Esophagus muscularis mucosa (tissue), 4 donors: ENCODE results near the gene SOWAHA. TPM values are rescaled to one million over a fixed set of nuclear protein-coding genes. Genes with fewer than 3 reads are reported as not detected.

Source experiments
- DNase-seq: peaks from one replicate; pipeline ENCODE4 v3.0.0-alpha.2; 2017; ENCODE audit errors: extremely low spot score
- H3K27ac ChIP-seq, 4 donors: fragments of 200-600 bp; sonication (generic); replicated peaks in 1 of 4; 1 replicate in 3 of 4; 2 replicates in 1 of 4; pipeline ENCODE4 v1.5.1; 2016 to 2019; ENCODE audit warnings: mild to moderate bottlenecking in 1 of 4
- H3K27me3 ChIP-seq, 4 donors: fragments of 200-600 bp; sonication (generic); one replicate each; pipeline versions ENCODE4 v1.5.1 to v1.6.0; 2016 to 2019
- H3K36me3 ChIP-seq, 4 donors: fragments of 200-600 bp; sonication (generic); one replicate each; pipeline ENCODE4 v1.5.1; 2016 to 2019
- H3K4me1 ChIP-seq, 4 donors: fragments of 200-600 bp; sonication (generic); one replicate each; pipeline ENCODE4 v1.5.1; 2016 to 2019
- H3K4me3 ChIP-seq, 4 donors: fragments of 200-600 bp; sonication (generic); 1 replicate in 2 of 4; 2 replicates in 2 of 4; pipeline ENCODE4 v1.5.1; 2016 to 2019; ENCODE audit warnings: mild to moderate bottlenecking in 4 of 4, moderate library complexity in 1 of 4
- H3K9me3 ChIP-seq, 4 donors: fragments of 200-600 bp; sonication (generic); 1 replicate in 3 of 4; 2 replicates in 1 of 4; pipeline ENCODE4 v1.5.1; 2016 to 2019
- EP300 ChIP-seq: sonication (generic); formaldehyde crosslinking; IDR thresholded peaks from one replicate; pipeline ENCODE4 v1.6.1; 2017; ENCODE audit warnings: antibody characterized with exemption
- POLR2A ChIP-seq: fragments of 450-650 bp; IDR thresholded peaks from one replicate; pipeline ENCODE4 v1.6.1; 2017; ENCODE audit warnings: antibody characterized with exemption, moderate library complexity, mild to moderate bottlenecking, low read depth
- POLR2AphosphoS5 ChIP-seq, 2 donors: sonication (generic); formaldehyde crosslinking; IDR thresholded peaks; one replicate each; pipeline ENCODE4 v1.6.1; 2017; ENCODE audit warnings: antibody characterized with exemption in 2 of 2
- WGBS: methylation state at CpG from one replicate; pipeline ENCODE4 v1.1.5; 2018; 5-methylcytosine and 5-hydroxymethylcytosine counted together
- intact Hi-C: fragments of 100-400 bp; cut with DNase I; formaldehyde crosslinking; loops from one replicate; pipeline ENCODE4 v1.15.1; 2023
- total RNA-seq, 4 donors: library from RNA; depleted of rRNA; stranded (reverse); fragments of >200 nt; gene quantifications; one replicate each; pipeline versions ENCODE4 v1.1.0 to v1.2.1, GENCODE V29; 2016
- TF ChIP-seq, protein P1 (sequence below), 3 experiments: fragments of 200-600 bp in 2 of 3; fragments of 450-650 bp in 1 of 3; sonication (generic) in 2 of 3; IDR thresholded peaks; one replicate each; pipeline ENCODE4 v1.5.1; 2017 to 2019; ENCODE audit warnings: antibody characterized with exemption in 3 of 3, mild to moderate bottlenecking in 2 of 3, moderate library complexity in 1 of 3

SOWAHA gene
- total RNA-seq, 4 donors from 2014 or later = 0.06 to 0.83 (median 0.15) TPM

DNA sequence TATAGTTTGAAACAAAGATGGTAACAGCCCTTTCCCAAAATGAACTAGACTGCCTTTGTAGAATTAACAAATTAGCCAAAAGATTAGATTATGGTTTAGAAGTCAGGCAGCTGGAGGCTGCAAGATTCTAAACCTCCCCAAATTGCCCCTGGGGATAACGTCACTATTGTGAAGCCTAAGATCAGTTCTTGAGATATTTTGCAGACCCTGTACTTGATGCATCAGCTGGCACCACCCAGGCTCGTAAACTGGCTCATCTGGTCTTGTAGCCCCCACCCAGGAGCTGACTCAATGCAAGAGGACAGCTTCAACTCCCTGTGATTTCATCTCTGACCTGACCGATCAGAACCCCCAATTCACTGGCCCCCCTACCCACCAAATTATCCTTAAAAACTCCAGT is 4.2 kb upstream of the SOWAHA start:
- Histone ChIP-seq H3K27me3 (peaks cover 0 to 57% (median 24%) of the 10 kb centered on the region in 4 donors), H3K4me1 (peaks cover 10 to 19% (median 14%) of the 10 kb centered on the region in 4 donors), H3K27ac (no peak overlapping the region), H3K4me3 (no peak overlapping the region), H3K36me3 (no peaks in the 10 kb centered on the region), H3K9me3 (no peaks in the 10 kb centered on the region)
- TF ChIP-seq POLR2A (no peak), POLR2AphosphoS5 (IDR thresholded peaks at IDR 0.05) (no peak), EP300 (no peak)
- TF ChIP-seq, protein P1, sequence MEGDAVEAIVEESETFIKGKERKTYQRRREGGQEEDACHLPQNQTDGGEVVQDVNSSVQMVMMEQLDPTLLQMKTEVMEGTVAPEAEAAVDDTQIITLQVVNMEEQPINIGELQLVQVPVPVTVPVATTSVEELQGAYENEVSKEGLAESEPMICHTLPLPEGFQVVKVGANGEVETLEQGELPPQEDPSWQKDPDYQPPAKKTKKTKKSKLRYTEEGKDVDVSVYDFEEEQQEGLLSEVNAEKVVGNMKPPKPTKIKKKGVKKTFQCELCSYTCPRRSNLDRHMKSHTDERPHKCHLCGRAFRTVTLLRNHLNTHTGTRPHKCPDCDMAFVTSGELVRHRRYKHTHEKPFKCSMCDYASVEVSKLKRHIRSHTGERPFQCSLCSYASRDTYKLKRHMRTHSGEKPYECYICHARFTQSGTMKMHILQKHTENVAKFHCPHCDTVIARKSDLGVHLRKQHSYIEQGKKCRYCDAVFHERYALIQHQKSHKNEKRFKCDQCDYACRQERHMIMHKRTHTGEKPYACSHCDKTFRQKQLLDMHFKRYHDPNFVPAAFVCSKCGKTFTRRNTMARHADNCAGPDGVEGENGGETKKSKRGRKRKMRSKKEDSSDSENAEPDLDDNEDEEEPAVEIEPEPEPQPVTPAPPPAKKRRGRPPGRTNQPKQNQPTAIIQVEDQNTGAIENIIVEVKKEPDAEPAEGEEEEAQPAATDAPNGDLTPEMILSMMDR (IDR thresholded peaks at IDR 0.05) = no peak
- WGBS = 72% methylated on average over 3 of the region's 3 CpGs
- intact Hi-C loops = no loop called here
- DNase-seq = no peak

DNA sequence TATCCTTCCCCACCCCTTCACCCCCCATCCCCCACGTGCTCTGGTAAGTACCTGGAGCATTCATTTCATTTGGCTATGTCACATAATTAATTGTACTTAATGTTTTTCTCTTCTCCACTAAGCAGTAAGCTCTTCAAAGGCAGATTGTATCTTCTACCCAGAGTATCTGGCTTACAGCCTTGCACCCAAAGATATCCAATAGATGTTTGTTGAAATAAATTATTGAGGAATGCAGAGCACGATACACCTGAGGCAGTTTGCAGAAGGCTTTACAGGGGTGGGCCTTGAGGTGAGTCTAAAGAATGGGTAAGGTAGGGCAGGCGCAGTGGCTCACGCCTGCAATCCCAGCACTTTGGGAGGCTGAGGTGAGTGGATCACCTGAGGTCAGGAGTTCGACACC is 2.5 kb upstream of the SOWAHA start:
- intact Hi-C loops = loop anchor here (10.0 kb wide), 1 partner anchor 56 kb away; no protein-coding TSS in a partner anchor
- peaks cover 0 to 67% (median 33%) of the 10 kb centered on the region in 4 donors for H3K27me3 ChIP-seq
- H3K36me3 ChIP-seq = no peaks in the 10 kb centered on the region
- no peak overlapping the region for H3K4me3 ChIP-seq
- DNase-seq = no peak
- WGBS = 91% methylated on average over 5 of the region's 5 CpGs
- peaks cover 14 to 26% (median 22%) of the 10 kb centered on the region in 4 donors for H3K4me1 ChIP-seq
- no peak overlapping the region for H3K27ac ChIP-seq
- H3K9me3 ChIP-seq = no peaks in the 10 kb centered on the region
- no peak for TF ChIP-seq POLR2AphosphoS5 (IDR thresholded peaks at IDR 0.05)
- TF ChIP-seq, protein P1 (IDR thresholded peaks at IDR 0.05) = no peak
- no peak for TF ChIP-seq POLR2A
- no peak for TF ChIP-seq EP300

DNA sequence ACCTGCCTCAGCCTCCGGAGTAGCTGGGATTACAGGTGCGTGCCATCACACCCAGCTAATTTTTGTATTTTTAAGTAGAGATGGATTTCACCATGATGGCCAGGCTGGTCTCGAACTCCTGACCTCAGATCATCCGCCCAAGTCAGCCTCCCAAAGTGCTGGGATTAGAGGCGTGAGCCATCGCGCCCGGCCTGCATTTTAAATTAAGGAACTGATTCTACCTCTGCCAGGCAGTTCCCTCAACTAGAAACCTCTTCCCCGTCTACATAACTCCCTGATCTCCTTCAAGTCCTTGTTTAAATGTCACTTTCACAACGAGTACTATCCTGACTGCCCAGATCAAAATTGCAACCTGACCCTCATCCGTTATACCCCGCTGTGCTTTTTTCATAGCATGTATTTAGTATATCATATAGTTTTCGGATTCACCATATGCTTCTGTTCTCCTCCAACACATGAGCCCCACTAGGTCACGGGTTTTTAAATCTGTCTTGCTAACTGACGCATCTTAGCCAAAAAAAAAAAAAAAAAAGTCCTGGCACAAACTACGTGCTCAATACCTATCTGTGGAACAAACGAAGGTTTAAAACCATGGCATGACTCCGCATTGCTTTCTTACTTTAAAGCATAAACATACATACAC is 858 bp upstream of the SOWAHA start:
- DNase-seq = no peak
- H3K9me3 ChIP-seq = no peaks in the 10 kb centered on the region
- 56% methylated on average over 18 of the region's 18 CpGs for WGBS
- intact Hi-C loops = loop anchor here (10.0 kb wide), 1 partner anchor 57 kb away; no protein-coding TSS in a partner anchor
- peaks cover 14 to 26% (median 22%) of the 10 kb centered on the region in 4 donors for H3K4me1 ChIP-seq
- H3K4me3 ChIP-seq = no peak overlapping the region
- H3K27me3 ChIP-seq = peaks cover 0 to 57% (median 33%) of the 10 kb centered on the region in 4 donors
- TF ChIP-seq, protein P1 (IDR thresholded peaks at IDR 0.05) = no peak
- TF ChIP-seq POLR2AphosphoS5 (IDR thresholded peaks at IDR 0.05) (no peak), POLR2A (no peak), EP300 (no peak)
- H3K27ac ChIP-seq = no peak overlapping the region
- H3K36me3 ChIP-seq = no peaks in the 10 kb centered on the region

DNA sequence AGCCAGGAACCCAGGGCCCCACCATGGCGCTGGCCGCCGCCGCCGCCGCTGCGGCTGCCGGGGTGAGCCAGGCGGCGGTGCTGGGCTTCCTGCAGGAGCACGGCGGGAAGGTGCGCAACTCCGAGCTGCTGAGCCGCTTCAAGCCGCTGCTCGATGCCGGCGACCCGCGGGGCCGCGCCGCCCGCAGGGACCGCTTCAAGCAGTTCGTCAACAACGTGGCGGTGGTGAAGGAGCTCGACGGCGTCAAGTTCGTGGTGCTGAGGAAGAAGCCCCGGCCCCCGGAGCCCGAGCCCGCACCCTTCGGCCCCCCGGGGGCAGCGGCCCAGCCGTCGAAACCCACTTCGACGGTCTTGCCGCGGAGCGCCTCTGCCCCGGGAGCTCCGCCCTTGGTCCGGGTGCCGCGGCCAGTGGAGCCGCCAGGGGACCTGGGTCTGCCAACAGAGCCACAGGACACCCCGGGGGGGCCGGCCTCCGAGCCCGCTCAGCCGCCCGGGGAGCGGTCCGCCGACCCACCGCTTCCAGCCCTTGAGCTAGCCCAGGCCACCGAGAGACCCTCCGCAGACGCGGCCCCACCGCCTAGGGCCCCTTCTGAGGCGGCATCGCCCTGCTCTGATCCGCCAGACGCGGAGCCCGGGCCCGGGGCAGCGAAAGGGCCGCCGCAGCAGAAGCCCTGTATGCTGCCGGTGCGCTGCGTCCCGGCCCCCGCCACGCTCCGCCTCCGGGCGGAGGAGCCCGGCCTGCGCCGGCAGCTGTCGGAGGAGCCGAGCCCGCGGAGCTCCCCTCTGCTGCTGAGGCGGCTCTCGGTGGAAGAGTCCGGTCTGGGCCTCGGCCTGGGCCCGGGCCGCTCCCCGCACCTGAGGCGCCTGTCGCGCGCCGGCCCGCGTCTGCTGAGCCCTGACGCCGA is 749 bp downstream of the SOWAHA start:
- H3K27me3 ChIP-seq = peaks cover 0 to 58% (median 33%) of the 10 kb centered on the region in 4 donors
- WGBS = no CpG with 5 or more reads among the region's 110 CpGs
- intact Hi-C loops = loop anchor here (10.0 kb wide), 1 partner anchor 59 kb away; no protein-coding TSS in a partner anchor
- H3K36me3 ChIP-seq = no peaks in the 10 kb centered on the region
- TF ChIP-seq POLR2A = no peak
- TF ChIP-seq POLR2AphosphoS5 (IDR thresholded peaks at IDR 0.05) = no peak
- TF ChIP-seq EP300 = no peak
- TF ChIP-seq, protein P1 (IDR thresholded peaks at IDR 0.05) = no peak
- peaks cover 14 to 26% (median 22%) of the 10 kb centered on the region in 4 donors for H3K4me1 ChIP-seq
- H3K9me3 ChIP-seq = no peaks in the 10 kb centered on the region
- H3K4me3 ChIP-seq = peak overlapping the region; percentile 47 to 55 (median 48)
- no peak overlapping the region for H3K27ac ChIP-seq
- DNase-seq = no peak
